BE2C (cell line): Measurements from ENCODE around the gene SLC16A9.

Experiments
- DNase-seq: peaks from one replicate; pipeline ENCODE4 v3.0.0-alpha.2; 2020
- H3K27me3 ChIP-seq: fragments of 250-450 bp; sonication (Bioruptor Pico); 2 replicates; pipeline ENCODE4 v1.5.1; 2020; ENCODE audit warnings: mild to moderate bottlenecking
- H3K36me3 ChIP-seq: fragments of 250-450 bp; sonication (Bioruptor Pico); 2 replicates; pipeline ENCODE4 v1.5.1; 2020; ENCODE audit warnings: mild to moderate bottlenecking
- H3K4me1 ChIP-seq: fragments of 250-450 bp; sonication (Bioruptor Pico); 2 replicates; pipeline ENCODE4 v1.5.1; 2020
- H3K4me3 ChIP-seq: 2 replicates; pipeline ENCODE4 v1.5.1; 2011; ENCODE audit warnings: low read depth, low read length
- H3K9me3 ChIP-seq: fragments of 250-450 bp; sonication (Bioruptor Pico); 2 replicates; pipeline ENCODE4 v1.5.1; 2020
- CTCF ChIP-seq: IDR thresholded peaks from 2 replicates; pipeline ENCODE4 v1.5.1; 2012; ENCODE audit warnings: mild to moderate bottlenecking, low read depth, low read length

The SLC16A9 gene

DNA sequence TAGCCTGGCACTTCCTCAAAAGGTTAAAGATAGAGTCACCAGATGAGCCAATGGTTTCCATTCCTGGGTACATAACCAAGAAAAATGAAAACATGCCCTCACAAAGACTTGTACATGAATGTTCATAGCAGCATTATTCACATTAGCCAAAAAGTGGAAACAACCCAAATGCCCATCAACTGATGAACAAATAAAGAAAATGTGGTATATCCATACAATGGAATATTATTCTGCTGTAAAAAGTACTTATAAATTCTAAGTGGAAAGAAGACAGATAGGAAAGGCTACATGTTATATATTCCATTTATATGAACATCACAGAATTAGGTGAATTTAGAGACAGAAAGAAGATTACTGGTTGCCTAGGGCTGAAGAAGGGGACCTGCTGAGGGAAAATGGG, 10.7 kb upstream of the SLC16A9 start:
- Histone ChIP-seq H3K4me1 (no peaks in the 10 kb centered on the region), H3K9me3 (no peaks in the 10 kb centered on the region; the same call in 1 of the 2 replicates), H3K36me3 (no peaks in the 10 kb centered on the region), H3K4me3 (no peak overlapping the region), H3K27me3 (no peaks in the 10 kb centered on the region)
- TF ChIP-seq CTCF, result no peak
- DNase-seq, result no peak

- Histone ChIP-seq H3K4me1 (no peaks in the 10 kb centered on the region), H3K4me3 (no peak overlapping the region), H3K36me3 (no peaks in the 10 kb centered on the region), H3K27me3 (no peaks in the 10 kb centered on the region), H3K9me3 (no peaks in the 10 kb centered on the region; the same call in 1 of the 2 replicates)
- DNase-seq, result no peak
- peak; percentile 44 for TF ChIP-seq CTCF
These were observed 9.7 kb upstream of the SLC16A9 start for GRCh38 chr10:59719374-59719773.

DNA sequence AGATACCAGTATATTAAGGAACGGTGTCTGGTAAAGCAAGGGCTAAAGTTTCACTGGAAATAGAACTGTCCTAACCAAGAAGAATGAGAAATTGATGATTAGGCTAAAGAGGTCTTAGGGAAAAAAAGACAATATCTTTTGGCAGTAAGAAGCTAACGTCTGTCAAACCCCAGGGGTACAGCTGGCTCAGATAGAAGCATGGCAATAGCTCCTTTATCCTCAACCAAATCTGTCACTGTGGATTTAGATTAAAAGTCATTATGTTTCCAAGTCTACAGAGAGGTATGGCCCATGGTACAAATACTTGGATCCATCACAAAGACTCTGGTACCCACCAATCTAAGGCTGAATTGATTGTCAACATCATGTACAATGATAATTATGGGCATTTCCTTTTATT, 8.6 kb upstream of the SLC16A9 start:
- Histone ChIP-seq H3K27me3 (no peaks in the 10 kb centered on the region), H3K4me1 (no peaks in the 10 kb centered on the region), H3K4me3 (no peak overlapping the region), H3K9me3 (no peaks in the 10 kb centered on the region; the same call in 1 of the 2 replicates), H3K36me3 (no peaks in the 10 kb centered on the region)
- TF ChIP-seq CTCF, result no peak
- no peak for DNase-seq

GRCh38 chr10:59713196-59713821, 3.7 kb upstream of the SLC16A9 start:
- H3K36me3 ChIP-seq, result no peaks in the 10 kb centered on the region
- H3K27me3 ChIP-seq, result no peaks in the 10 kb centered on the region
- no peaks in the 10 kb centered on the region for H3K9me3 ChIP-seq
- no peak for DNase-seq
- no peaks in the 10 kb centered on the region; the same call in 1 of the 2 replicates for H3K4me1 ChIP-seq
- no peak for TF ChIP-seq CTCF
- H3K4me3 ChIP-seq, result no peak overlapping the region

DNA sequence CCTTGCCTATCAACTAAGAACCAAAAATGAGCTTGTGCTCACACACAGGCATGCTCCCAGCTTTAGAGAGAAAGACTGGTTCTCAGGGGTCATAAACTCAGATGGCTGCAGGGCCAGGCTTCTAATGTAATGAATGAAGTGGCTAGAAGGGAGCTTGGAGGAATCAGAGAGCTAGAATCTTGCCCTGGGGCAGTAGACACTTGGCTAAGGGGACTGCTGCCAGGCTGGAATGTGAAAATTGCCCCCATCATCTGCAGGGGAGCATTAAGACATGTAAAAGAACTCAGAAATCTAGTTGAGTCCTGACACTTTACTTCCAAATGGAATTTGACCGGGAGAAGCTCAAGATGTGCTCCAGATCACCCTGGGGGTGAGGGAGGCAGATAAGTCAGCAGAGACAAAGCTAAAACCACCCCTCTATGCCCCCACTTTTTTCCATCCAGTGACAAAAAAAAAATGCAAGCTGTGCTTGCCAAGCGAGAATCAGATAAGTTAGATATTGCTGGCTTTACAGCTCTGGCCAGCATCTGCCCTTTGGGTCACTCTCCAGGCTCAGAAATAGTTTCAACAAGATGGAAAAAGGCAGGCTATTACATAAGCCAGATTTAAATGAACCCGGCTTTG, 2.3 kb upstream of the SLC16A9 start:
- no peaks in the 10 kb centered on the region for H3K9me3 ChIP-seq
- H3K4me3 ChIP-seq, result no peak overlapping the region
- no peak for TF ChIP-seq CTCF
- DNase-seq, result peak; percentile 7
- H3K36me3 ChIP-seq, result no peaks in the 10 kb centered on the region
- H3K4me1 ChIP-seq, result no peaks in the 10 kb centered on the region; the same call in 1 of the 2 replicates
- H3K27me3 ChIP-seq, result no peaks in the 10 kb centered on the region

DNA sequence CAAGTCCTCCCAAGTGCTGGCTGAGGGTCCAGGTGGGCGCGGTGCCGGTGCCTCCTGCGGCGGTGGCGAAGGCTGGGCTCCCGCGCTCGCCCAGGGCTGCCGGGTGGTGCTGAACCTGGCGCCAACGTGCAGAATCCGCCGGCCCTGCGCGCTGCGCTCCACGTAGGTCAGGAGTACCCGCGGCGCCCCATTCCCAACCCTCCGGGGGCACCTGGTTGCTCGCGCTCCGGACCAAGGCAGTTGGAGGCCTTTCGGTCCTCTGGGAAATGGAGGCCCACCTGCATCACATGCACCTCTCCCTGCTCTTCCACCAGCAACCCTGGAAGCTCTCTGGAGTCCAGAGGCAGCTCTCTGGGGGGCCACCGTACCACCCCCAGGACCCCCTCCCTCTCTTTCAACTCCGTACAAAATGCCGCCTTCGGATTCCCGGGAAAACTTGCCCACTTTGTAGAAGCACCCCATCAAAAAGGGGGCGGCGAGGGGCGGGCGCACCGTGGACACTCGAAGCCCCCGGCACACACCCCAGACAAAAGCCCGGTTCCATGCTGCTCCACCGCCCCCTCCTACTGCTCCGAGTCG, 745 bp downstream of the SLC16A9 start:
- peak; percentile 37 for DNase-seq
- TF ChIP-seq CTCF, result no peak
- no peaks in the 10 kb centered on the region; the same call in 1 of the 2 replicates for H3K4me1 ChIP-seq
- no peaks in the 10 kb centered on the region for H3K27me3 ChIP-seq
- H3K9me3 ChIP-seq, result no peaks in the 10 kb centered on the region
- no peaks in the 10 kb centered on the region for H3K36me3 ChIP-seq
- H3K4me3 ChIP-seq, result peak overlapping the region; percentile 77
